A549 (cell line): Measurements from ENCODE around the gene TRIP10.

Source experiments
- CHD2 ChIP-seq: fragments of 150-350 bp; IDR thresholded peaks from 2 replicates; pipeline ENCODE4 v1.6.1; 2014; ENCODE audit warnings: low read length; ENCODE audit not compliant: partially characterized antibody
- CTCF ChIP-seq: fragments of >200 bp; sonication (Bioruptor Twin); formaldehyde crosslinking; IDR thresholded peaks from 3 replicates; pipeline ENCODE4 v1.5.1; 2016
- MAX ChIP-seq: IDR thresholded peaks from 2 replicates; pipeline ENCODE4 v1.6.1; 2012
- MAZ ChIP-seq: fragments of 150-350 bp; IDR thresholded peaks from 2 replicates; pipeline ENCODE4 v1.6.1; 2014; ENCODE audit warnings: antibody characterized with exemption, low read depth, low read length, borderline replicate concordance
- POLR2A ChIP-seq: IDR thresholded peaks from 2 replicates; pipeline ENCODE4 v1.6.1; 2012; ENCODE audit warnings: mild to moderate bottlenecking, low read length
- RARB ChIP-seq: fragments of 250-450 bp; sonication (Bioruptor Pico); IDR thresholded peaks from 2 replicates; pipeline ENCODE4 v1.8.0; 2021; ENCODE audit warnings: mild to moderate bottlenecking, moderate library complexity
- RCOR1 ChIP-seq: fragments of 150-350 bp; IDR thresholded peaks from 2 replicates; pipeline ENCODE4 v1.6.1; 2014; ENCODE audit warnings: antibody characterized with exemption, low read length, low read depth
- TF ChIP-seq, protein P1 (sequence below): fragments of >200 bp; sonication (Bioruptor Twin); formaldehyde crosslinking; IDR thresholded peaks from 2 replicates; pipeline ENCODE4 v1.6.1; 2016

DNA sequence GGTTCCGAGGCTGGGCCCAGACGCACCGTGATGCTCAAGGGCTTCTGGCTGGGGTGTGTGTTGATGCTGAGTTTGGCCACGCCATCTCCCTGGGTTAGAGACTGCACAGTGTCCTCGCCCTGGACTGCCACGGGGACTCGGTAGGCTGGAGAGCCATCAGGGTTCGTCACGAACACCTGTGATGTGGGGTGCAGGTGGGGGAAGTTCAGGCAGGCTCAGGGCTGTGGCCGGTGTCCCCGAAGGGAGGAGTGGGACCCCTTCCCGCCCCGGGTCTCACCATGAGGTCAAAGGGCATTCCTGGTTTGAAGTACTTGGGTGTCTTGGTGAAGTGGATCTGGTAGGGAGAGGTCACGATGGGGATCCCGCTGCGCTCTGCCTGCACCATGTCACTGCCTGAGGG, 27.2 kb upstream of the TRIP10 start:
- TF ChIP-seq CTCF (no peak), POLR2A (no peak), RCOR1 (no peak), RARB (CRISPR knock-in tag) (no peak), CHD2 (no peak), MAZ (no peak), MAX (no peak)
- TF ChIP-seq, protein P1, sequence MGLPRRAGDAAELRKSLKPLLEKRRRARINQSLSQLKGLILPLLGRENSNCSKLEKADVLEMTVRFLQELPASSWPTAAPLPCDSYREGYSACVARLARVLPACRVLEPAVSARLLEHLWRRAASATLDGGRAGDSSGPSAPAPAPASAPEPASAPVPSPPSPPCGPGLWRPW: no peak
